Measurements from ENCODE around the gene FAM120A. TPM values are rescaled to one million over a fixed set of nuclear protein-coding genes. Genes with fewer than 3 reads are reported as not detected.

FAM120A gene
- total and polyA plus RNA-seq, 2 donors (not counting 1 experiment from before 2014, with no cell fraction given) = 85.8 to 136 TPM

DNA sequence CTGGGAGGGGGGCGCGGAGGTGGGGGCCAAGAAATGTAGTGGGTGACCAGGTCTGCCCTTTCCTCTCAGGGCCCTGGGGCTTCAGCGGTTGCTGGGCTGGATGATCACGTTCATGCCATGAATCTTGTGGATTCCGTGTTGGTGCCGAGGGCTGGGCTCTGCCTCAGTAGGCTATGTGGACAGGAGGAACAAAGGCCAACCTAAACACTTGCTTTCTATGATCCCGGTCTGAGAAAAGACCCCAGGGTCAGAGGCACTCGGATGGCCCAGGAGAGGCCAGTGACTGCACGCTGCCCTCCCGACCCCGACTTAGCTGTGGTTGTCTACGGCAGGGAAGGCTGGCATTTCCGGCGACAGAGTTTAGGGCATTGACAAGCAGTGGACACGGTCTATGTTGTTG, 151.5 kb downstream of the FAM120A start:
- H4K20me1 ChIP-seq (ENCODE audit: control insufficient read depth, extremely low read depth, insufficient read depth, low read length) = no peaks in the 10 kb centered on the region
- no peak overlapping the region for H3K4me2 ChIP-seq (ENCODE audit: extremely low read depth, insufficient read depth, low read length)
- H3K79me2 ChIP-seq (ENCODE audit: control insufficient read depth, insufficient read depth, low read length) = peaks cover 17% of the 10 kb centered on the region

DNA sequence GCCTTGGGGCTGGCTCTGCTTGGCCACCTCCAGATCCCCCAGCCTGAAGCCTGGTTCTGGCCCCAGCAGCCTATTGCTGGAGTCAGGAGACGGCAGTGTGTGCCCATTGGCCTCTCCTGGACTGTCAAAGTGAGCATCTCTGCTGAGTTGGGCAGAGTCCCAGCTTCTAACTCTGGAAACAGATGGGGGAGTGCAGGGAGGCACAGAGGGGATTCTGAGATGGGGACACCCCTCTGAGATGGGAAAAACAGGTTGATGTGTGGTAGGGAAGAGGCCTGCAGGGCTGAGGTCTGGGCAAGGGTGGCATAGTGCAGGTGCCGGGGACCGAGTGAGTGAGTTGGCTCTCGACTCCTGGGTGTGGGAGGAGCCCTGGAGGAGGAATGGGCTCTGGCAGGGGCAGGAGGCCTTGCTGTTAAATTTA, 152.4 kb downstream of the FAM120A start:
- no peak overlapping the region for H3K4me2 ChIP-seq (ENCODE audit: extremely low read depth, insufficient read depth, low read length)
- no peak for TF ChIP-seq EZH2 (IDR thresholded peaks at IDR 0.05; ENCODE audit: low read length, missing control alignments)
- TF ChIP-seq, protein P1, sequence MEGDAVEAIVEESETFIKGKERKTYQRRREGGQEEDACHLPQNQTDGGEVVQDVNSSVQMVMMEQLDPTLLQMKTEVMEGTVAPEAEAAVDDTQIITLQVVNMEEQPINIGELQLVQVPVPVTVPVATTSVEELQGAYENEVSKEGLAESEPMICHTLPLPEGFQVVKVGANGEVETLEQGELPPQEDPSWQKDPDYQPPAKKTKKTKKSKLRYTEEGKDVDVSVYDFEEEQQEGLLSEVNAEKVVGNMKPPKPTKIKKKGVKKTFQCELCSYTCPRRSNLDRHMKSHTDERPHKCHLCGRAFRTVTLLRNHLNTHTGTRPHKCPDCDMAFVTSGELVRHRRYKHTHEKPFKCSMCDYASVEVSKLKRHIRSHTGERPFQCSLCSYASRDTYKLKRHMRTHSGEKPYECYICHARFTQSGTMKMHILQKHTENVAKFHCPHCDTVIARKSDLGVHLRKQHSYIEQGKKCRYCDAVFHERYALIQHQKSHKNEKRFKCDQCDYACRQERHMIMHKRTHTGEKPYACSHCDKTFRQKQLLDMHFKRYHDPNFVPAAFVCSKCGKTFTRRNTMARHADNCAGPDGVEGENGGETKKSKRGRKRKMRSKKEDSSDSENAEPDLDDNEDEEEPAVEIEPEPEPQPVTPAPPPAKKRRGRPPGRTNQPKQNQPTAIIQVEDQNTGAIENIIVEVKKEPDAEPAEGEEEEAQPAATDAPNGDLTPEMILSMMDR (conservative IDR thresholded peaks at IDR 0.05 in 1 of 2, IDR thresholded peaks at IDR 0.05 in 1 of 2; ENCODE audit: low read depth in 1 of 2, low read length in 2 of 2) = no peak
- DNase-seq (ENCODE audit: low read depth in 2 of 2) = no peak

More for the DNA sequence above, 151.5 kb downstream of the FAM120A start:
- H3K4me3 ChIP-seq (replicated peaks in 1 of 4; ENCODE audit: control extremely low read depth in 1 of 4, insufficient read depth in 1 of 4, low read depth in 3 of 4, low read length in 4 of 4) = no peak overlapping the region
- H2AFZ ChIP-seq (ENCODE audit: low read length) = no peak overlapping the region
- H3K4me1 ChIP-seq (ENCODE audit: control insufficient read depth, extremely low read depth, insufficient read depth, low read length) = no peaks in the 10 kb centered on the region
- no peak overlapping the region for H3K9ac ChIP-seq (ENCODE audit: insufficient read depth, low read length)
- no peak for TF ChIP-seq EZH2 (IDR thresholded peaks at IDR 0.05; ENCODE audit: low read length, missing control alignments)
- TF ChIP-seq, protein P1 (conservative IDR thresholded peaks at IDR 0.05 in 1 of 2, IDR thresholded peaks at IDR 0.05 in 1 of 2; ENCODE audit: low read depth in 1 of 2, low read length in 2 of 2) = no peak
- H3K9me3 ChIP-seq (ENCODE audit: control insufficient read depth, insufficient read depth, low read depth, low read length) = no peaks in the 10 kb centered on the region
- H3K27ac ChIP-seq (ENCODE audit: insufficient read depth, low read length) = no peak overlapping the region
- H3K36me3 ChIP-seq (ENCODE audit: control insufficient read depth, insufficient read depth, low read length) = no peaks in the 10 kb centered on the region
- no peaks in the 10 kb centered on the region for H3K27me3 ChIP-seq (ENCODE audit: control insufficient read depth, insufficient read depth, low read length)
- DNase-seq (ENCODE audit: low read depth in 2 of 2) = no peak

DNA sequence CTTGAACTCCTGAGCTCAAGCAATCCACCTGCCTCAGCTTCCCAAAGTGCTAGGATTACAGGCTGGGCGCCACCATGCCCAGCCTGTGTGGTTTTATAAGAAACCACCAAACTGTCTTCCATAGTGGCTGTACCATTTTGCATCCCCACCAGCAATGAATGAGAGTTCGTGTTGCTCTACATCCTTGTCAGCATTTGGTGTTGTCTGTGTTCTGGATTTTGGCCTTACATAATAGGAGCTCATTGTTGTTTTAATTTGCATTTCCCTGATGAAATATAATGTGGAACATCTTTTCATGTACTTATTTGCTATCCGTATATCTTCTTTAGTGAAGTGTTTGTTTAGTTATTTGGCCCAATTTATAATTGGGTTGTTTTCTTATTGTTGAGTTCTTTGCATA, 154.7 kb downstream of the FAM120A start:
- Histone ChIP-seq H3K4me3 (replicated peaks in 1 of 4; ENCODE audit: control extremely low read depth in 1 of 4, insufficient read depth in 1 of 4, low read depth in 3 of 4, low read length in 4 of 4) (no peak overlapping the region), H3K9ac (ENCODE audit: insufficient read depth, low read length) (no peak overlapping the region), H3K79me2 (ENCODE audit: control insufficient read depth, insufficient read depth, low read length) (peaks cover 15% of the 10 kb centered on the region), H3K4me1 (ENCODE audit: control insufficient read depth, extremely low read depth, insufficient read depth, low read length) (no peaks in the 10 kb centered on the region), H3K36me3 (ENCODE audit: control insufficient read depth, insufficient read depth, low read length) (no peaks in the 10 kb centered on the region), H3K27ac (ENCODE audit: insufficient read depth, low read length) (no peak overlapping the region), H3K9me3 (ENCODE audit: control insufficient read depth, insufficient read depth, low read depth, low read length) (no peaks in the 10 kb centered on the region), H4K20me1 (ENCODE audit: control insufficient read depth, extremely low read depth, insufficient read depth, low read length) (no peaks in the 10 kb centered on the region), H3K4me2 (ENCODE audit: extremely low read depth, insufficient read depth, low read length) (no peak overlapping the region), H2AFZ (ENCODE audit: low read length) (no peak overlapping the region), H3K27me3 (ENCODE audit: control insufficient read depth, insufficient read depth, low read length) (no peaks in the 10 kb centered on the region)
- DNase-seq (ENCODE audit: low read depth in 2 of 2) = no peak
- TF ChIP-seq, protein P1 (conservative IDR thresholded peaks at IDR 0.05 in 1 of 2, IDR thresholded peaks at IDR 0.05 in 1 of 2; ENCODE audit: low read depth in 1 of 2, low read length in 2 of 2) = no peak
- no peak for TF ChIP-seq EZH2 (IDR thresholded peaks at IDR 0.05; ENCODE audit: low read length, missing control alignments)

More for the DNA sequence above, 152.4 kb downstream of the FAM120A start:
- Histone ChIP-seq H3K4me3 (replicated peaks in 1 of 4; ENCODE audit: control extremely low read depth in 1 of 4, insufficient read depth in 1 of 4, low read depth in 3 of 4, low read length in 4 of 4) (no peak overlapping the region), H3K79me2 (ENCODE audit: control insufficient read depth, insufficient read depth, low read length) (peaks cover 17% of the 10 kb centered on the region), H3K27me3 (ENCODE audit: control insufficient read depth, insufficient read depth, low read length) (no peaks in the 10 kb centered on the region), H3K36me3 (ENCODE audit: control insufficient read depth, insufficient read depth, low read length) (no peaks in the 10 kb centered on the region), H4K20me1 (ENCODE audit: control insufficient read depth, extremely low read depth, insufficient read depth, low read length) (no peaks in the 10 kb centered on the region), H3K4me1 (ENCODE audit: control insufficient read depth, extremely low read depth, insufficient read depth, low read length) (no peaks in the 10 kb centered on the region), H3K27ac (ENCODE audit: insufficient read depth, low read length) (no peak overlapping the region), H3K9me3 (ENCODE audit: control insufficient read depth, insufficient read depth, low read depth, low read length) (no peaks in the 10 kb centered on the region), H2AFZ (ENCODE audit: low read length) (no peak overlapping the region), H3K9ac (ENCODE audit: insufficient read depth, low read length) (no peak overlapping the region)

All from fibroblast of lung (primary cell).